Mesenchymal stem cell (in vitro differentiated cells and primary cell): ENCODE data around the gene TRPM3.

ENCODE experiments used
- DNase-seq: peaks from one replicate; pipeline ENCODE4 v3.0.0-alpha.2; 2013
- H2AFZ ChIP-seq: one replicate; pipeline ENCODE4 v1.6.1; 2013; ENCODE audit warnings: low read depth, mild to moderate bottlenecking, control low read depth, inconsistent platforms, low read length, moderate library complexity
- H2AK5ac ChIP-seq: 2 replicates; pipeline ENCODE4 v1.6.1; 2013; ENCODE audit warnings: low read length, moderate library complexity, mild to moderate bottlenecking, inconsistent platforms; ENCODE audit not compliant: severe bottlenecking
- H2BK120ac ChIP-seq: one replicate; pipeline ENCODE4 v1.6.1; 2013; ENCODE audit warnings: low read depth, mild to moderate bottlenecking, inconsistent platforms, low read length, moderate library complexity
- H2BK12ac ChIP-seq, 2 experiments: one replicate each; pipeline ENCODE4 v1.6.1; 2013; ENCODE audit warnings: inconsistent platforms in 2 of 2, low read length in 2 of 2, mild to moderate bottlenecking in 2 of 2, moderate library complexity in 2 of 2, control low read depth in 1 of 2
- H2BK15ac ChIP-seq: one replicate; pipeline ENCODE4 v1.6.1; 2013; ENCODE audit warnings: mild to moderate bottlenecking, low read depth, inconsistent platforms; ENCODE audit not compliant: poor library complexity, severe bottlenecking
- H2BK5ac ChIP-seq: 2 replicates; pipeline ENCODE4 v1.6.1; 2013; ENCODE audit warnings: low read depth, mild to moderate bottlenecking, low read length, control low read depth, inconsistent platforms; ENCODE audit not compliant: poor library complexity, severe bottlenecking
- H3K14ac ChIP-seq, 2 experiments: one replicate each; pipeline ENCODE4 v1.6.1; 2013; ENCODE audit warnings: inconsistent platforms in 2 of 2, low read length in 2 of 2, control low read depth in 1 of 2, mild to moderate bottlenecking in 1 of 2, moderate library complexity in 1 of 2
- H3K18ac ChIP-seq, 2 experiments: one replicate each; pipeline ENCODE4 v1.6.1; 2013; ENCODE audit warnings: inconsistent platforms in 2 of 2, low read length in 2 of 2, control low read depth in 1 of 2, low read depth in 1 of 2, mild to moderate bottlenecking in 1 of 2
- H3K23ac ChIP-seq, 2 experiments: one replicate each; pipeline ENCODE4 v1.6.1; 2013; ENCODE audit warnings: inconsistent platforms in 2 of 2, low read length in 2 of 2, mild to moderate bottlenecking in 2 of 2, moderate library complexity in 2 of 2, control low read depth in 1 of 2
- H3K27ac ChIP-seq: 2 replicates; pipeline ENCODE4 v1.5.1; 2013; ENCODE audit warnings: mild to moderate bottlenecking, moderate library complexity, low read length, control low read depth, inconsistent platforms; ENCODE audit not compliant: poor library complexity, severe bottlenecking
- H3K27me3 ChIP-seq, 2 experiments: 2 replicates each; pipeline versions ENCODE4 v1.6.1 to v1.7.0; 2013; ENCODE audit warnings: low read length in 2 of 2, mild to moderate bottlenecking in 2 of 2, moderate library complexity in 2 of 2, control low read depth in 1 of 2, inconsistent platforms in 1 of 2; ENCODE audit not compliant: control insufficient read depth in 1 of 2, insufficient read depth in 1 of 2
- H3K36me3 ChIP-seq, 2 experiments: 2 replicates each; pipeline versions ENCODE4 v1.6.1 to v1.7.0; 2013; ENCODE audit warnings: low read length in 2 of 2, control low read depth in 1 of 2, inconsistent platforms in 1 of 2, low read depth in 1 of 2, mild to moderate bottlenecking in 1 of 2; ENCODE audit not compliant: insufficient read depth in 2 of 2, control insufficient read depth in 1 of 2
- H3K4ac ChIP-seq, 2 experiments: one replicate each; pipeline ENCODE4 v1.6.1; 2013; ENCODE audit warnings: inconsistent platforms in 2 of 2, low read length in 2 of 2, mild to moderate bottlenecking in 2 of 2, moderate library complexity in 2 of 2, control low read depth in 1 of 2, low read depth in 1 of 2
- H3K4me1 ChIP-seq: 2 replicates; pipeline ENCODE4 v1.6.1; 2013; ENCODE audit warnings: low read depth, low read length, control low read depth; ENCODE audit not compliant: control insufficient read depth, insufficient read depth
- H3K4me2 ChIP-seq: 2 replicates; pipeline ENCODE4 v1.6.1; 2013; ENCODE audit warnings: low read length, mild to moderate bottlenecking, inconsistent platforms; ENCODE audit not compliant: poor library complexity, severe bottlenecking
- H3K4me3 ChIP-seq, 2 experiments: 2 replicates each; pipeline versions ENCODE4 v1.5.1 to v1.7.0; 2013; ENCODE audit warnings: low read length in 2 of 2, mild to moderate bottlenecking in 2 of 2, control low read depth in 1 of 2, low read depth in 1 of 2; ENCODE audit not compliant: insufficient read depth in 1 of 2
- H3K79me1 ChIP-seq: replicated peaks from 2 replicates; pipeline ENCODE4 v1.6.1; 2013; ENCODE audit warnings: mild to moderate bottlenecking, control low read depth, low read length, inconsistent platforms; ENCODE audit not compliant: poor library complexity, severe bottlenecking
- H3K9ac ChIP-seq: 2 replicates; pipeline ENCODE4 v1.7.0; 2013; ENCODE audit warnings: mild to moderate bottlenecking, low read length, moderate library complexity
- H3K9me3 ChIP-seq: 2 replicates; pipeline ENCODE4 v1.7.0; 2013; ENCODE audit warnings: mild to moderate bottlenecking, low read length; ENCODE audit not compliant: control insufficient read depth
- H4K8ac ChIP-seq: one replicate; pipeline ENCODE4 v1.6.1; 2013; ENCODE audit warnings: inconsistent platforms, mild to moderate bottlenecking, low read length, moderate library complexity
- H4K91ac ChIP-seq: one replicate; pipeline ENCODE4 v1.6.1; 2013; ENCODE audit warnings: mild to moderate bottlenecking, low read length, inconsistent platforms
- WGBS: methylation state at CpG from one replicate; pipeline ENCODE4 v1.1.7; 2013; ENCODE audit warnings: mixed read lengths; 5-methylcytosine and 5-hydroxymethylcytosine counted together

TRPM3 gene

DNA sequence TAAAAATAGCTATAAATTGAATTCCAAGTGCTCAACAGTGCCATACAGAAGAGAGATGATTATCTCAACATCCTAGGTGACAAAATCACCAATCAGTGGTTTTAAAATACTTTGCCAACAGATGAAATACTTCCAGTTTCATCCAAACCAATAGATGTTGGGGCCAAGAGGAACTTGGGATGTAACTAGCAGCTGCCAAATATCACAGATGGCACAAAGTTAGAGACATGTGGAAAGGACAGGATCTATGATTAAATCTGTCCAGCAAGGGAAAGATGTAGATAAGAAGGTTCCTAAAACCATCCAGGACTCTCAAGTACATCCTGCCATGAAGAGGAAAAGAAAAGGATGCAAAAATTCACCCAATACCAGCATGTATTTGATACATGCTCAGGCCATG, 23.8 kb downstream of the TRPM3 start:
- no peaks in the 10 kb centered on the region for H3K79me1 ChIP-seq
- H2BK120ac ChIP-seq = no peak overlapping the region
- no peaks in the 10 kb centered on the region for H3K9me3 ChIP-seq
- H3K9ac ChIP-seq = no peak overlapping the region
- H3K27ac ChIP-seq = no peak overlapping the region
- no peaks in the 10 kb centered on the region for H3K4me1 ChIP-seq
- no peak overlapping the region for H2AK5ac ChIP-seq
- H3K4me3 ChIP-seq = no peak overlapping the region
- no peak overlapping the region for H4K8ac ChIP-seq
- no peak overlapping the region for H3K4ac ChIP-seq
- H4K91ac ChIP-seq = no peak overlapping the region
- no peak for DNase-seq
- H3K18ac ChIP-seq = no peak overlapping the region
- no peak overlapping the region for H2AFZ ChIP-seq
- no peaks in the 10 kb centered on the region for H3K27me3 ChIP-seq
- H3K36me3 ChIP-seq = no peaks in the 10 kb centered on the region
- no peak overlapping the region for H3K14ac ChIP-seq
- H2BK5ac ChIP-seq = no peak overlapping the region
- H3K4me2 ChIP-seq = no peak overlapping the region
- no peak overlapping the region for H3K23ac ChIP-seq
- no peak overlapping the region for H2BK12ac ChIP-seq
- no peak overlapping the region for H2BK15ac ChIP-seq

GRCh38 chr9:71096421-71097108, 24.9 kb downstream of the TRPM3 start:
- H3K18ac ChIP-seq = no peak overlapping the region
- no peak overlapping the region for H2BK15ac ChIP-seq
- no peak overlapping the region for H3K4me3 ChIP-seq
- no peak overlapping the region for H3K9ac ChIP-seq
- H2AK5ac ChIP-seq = no peak overlapping the region
- no peak overlapping the region for H3K4ac ChIP-seq
- no peak overlapping the region for H4K8ac ChIP-seq
- H2BK120ac ChIP-seq = no peak overlapping the region
- no peak for DNase-seq
- no peaks in the 10 kb centered on the region for H3K4me1 ChIP-seq
- no peak overlapping the region for H3K23ac ChIP-seq
- H3K36me3 ChIP-seq = no peaks in the 10 kb centered on the region
- H3K14ac ChIP-seq = no peak overlapping the region
- no peaks in the 10 kb centered on the region for H3K27me3 ChIP-seq
- 43% methylated on average over 2 of the region's 5 CpGs for WGBS
- H3K9me3 ChIP-seq = no peaks in the 10 kb centered on the region
- no peak overlapping the region for H3K4me2 ChIP-seq
- H2AFZ ChIP-seq = no peak overlapping the region
- no peak overlapping the region for H3K27ac ChIP-seq
- no peaks in the 10 kb centered on the region for H3K79me1 ChIP-seq
- H2BK12ac ChIP-seq = no peak overlapping the region
- no peak overlapping the region for H2BK5ac ChIP-seq
- no peak overlapping the region for H4K91ac ChIP-seq

DNA sequence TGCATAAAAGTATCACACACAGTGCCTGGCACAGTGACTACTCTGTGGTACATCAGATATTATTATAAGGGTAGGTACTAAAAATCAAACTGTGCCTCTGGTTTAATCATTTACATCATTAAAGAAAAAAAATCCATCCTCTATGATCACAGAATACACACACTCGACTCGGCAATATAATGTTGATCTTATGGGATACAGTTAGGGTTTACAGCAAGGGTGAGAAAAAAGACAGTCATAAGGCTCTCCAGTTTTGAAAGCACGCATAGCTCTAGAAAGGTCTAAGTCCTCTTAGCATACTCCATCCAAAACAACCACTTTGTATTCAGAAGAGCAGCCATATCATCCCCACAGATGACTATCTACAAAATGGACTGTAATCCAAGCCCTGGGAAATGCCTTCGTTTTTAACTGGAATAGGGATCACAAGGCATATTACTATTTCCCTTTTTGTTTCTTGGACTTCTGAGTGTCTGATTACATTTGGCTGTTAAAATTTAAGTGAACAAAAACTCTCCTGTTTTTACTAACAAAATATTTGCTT, 26.6 kb downstream of the TRPM3 start:
- Histone ChIP-seq H2BK15ac (no peak overlapping the region), H3K14ac (no peak overlapping the region), H3K9me3 (no peaks in the 10 kb centered on the region), H3K23ac (no peak overlapping the region), H2BK5ac (no peak overlapping the region), H2BK12ac (no peak overlapping the region), H3K79me1 (no peaks in the 10 kb centered on the region), H4K91ac (no peak overlapping the region), H3K36me3 (no peaks in the 10 kb centered on the region), H3K4ac (no peak overlapping the region), H3K4me3 (no peak overlapping the region), H3K27me3 (no peaks in the 10 kb centered on the region), H3K27ac (no peak overlapping the region), H2BK120ac (no peak overlapping the region), H2AFZ (no peak overlapping the region), H3K4me1 (no peaks in the 10 kb centered on the region), H3K18ac (no peak overlapping the region), H4K8ac (no peak overlapping the region), H3K9ac (no peak overlapping the region), H3K4me2 (no peak overlapping the region), H2AK5ac (no peak overlapping the region)
- WGBS = 95% methylated on average over 1 of the region's 4 CpGs
- no peak for DNase-seq

- Histone ChIP-seq H3K23ac (no peak overlapping the region), H4K91ac (no peak overlapping the region), H3K4me2 (no peak overlapping the region), H4K8ac (no peak overlapping the region), H2AFZ (no peak overlapping the region), H3K4me1 (no peaks in the 10 kb centered on the region), H3K18ac (no peak overlapping the region), H3K4me3 (no peak overlapping the region), H3K27ac (no peak overlapping the region), H2AK5ac (no peak overlapping the region), H2BK15ac (no peak overlapping the region), H2BK5ac (no peak overlapping the region), H3K14ac (no peak overlapping the region), H3K79me1 (no peaks in the 10 kb centered on the region), H3K9me3 (no peaks in the 10 kb centered on the region), H3K4ac (no peak overlapping the region), H2BK120ac (no peak overlapping the region), H3K27me3 (no peaks in the 10 kb centered on the region), H3K36me3 (no peaks in the 10 kb centered on the region), H2BK12ac (no peak overlapping the region), H3K9ac (no peak overlapping the region)
- DNase-seq = no peak
Measured at GRCh38 chr9:71090896-71091295, 30.5 kb downstream of the TRPM3 start.
